Stomach (tissue), 9 donors: ENCODE data around the gene MPPE1. TPM values are rescaled to one million over a fixed set of nuclear protein-coding genes. Genes with fewer than 3 reads are reported as not detected.
"Not testable (repeated sequence)": the region's sequence is repeated elsewhere in the genome, so short reads cannot be mapped to it uniquely, and the experiment has no call there.

ENCODE experiments used
- DNase-seq, 2 donors: peaks; one replicate each; pipeline versions ENCODE4 v3.0.0 to v3.0.0-alpha.2; 2013 to 2019
- H3K27ac ChIP-seq, 5 donors: fragments of 200-600 bp in 4 of 5; sonication (generic) in 4 of 5; one replicate each; pipeline ENCODE4 v1.5.1; 2013 to 2019; ENCODE audit warnings: mild to moderate bottlenecking in 1 of 5, moderate library complexity in 1 of 5
- H3K27me3 ChIP-seq, 3 donors: fragments of 200-600 bp; sonication (generic); one replicate each; pipeline ENCODE4 v1.5.1; 2017 to 2019; ENCODE audit warnings: mixed run types in 1 of 3
- H3K36me3 ChIP-seq, 4 donors: fragments of 200-600 bp; sonication (generic); 1 replicate in 3 of 4; 2 replicates in 1 of 4; pipeline ENCODE4 v1.5.1; 2016 to 2019
- H3K4me1 ChIP-seq, 4 donors: fragments of 200-600 bp; sonication (generic); one replicate each; pipeline ENCODE4 v1.5.1; 2016 to 2019
- H3K4me3 ChIP-seq, 4 donors: fragments of 200-600 bp; sonication (generic) in 3 of 4; one replicate each; pipeline ENCODE4 v1.5.1; 2016 to 2019; ENCODE audit warnings: mild to moderate bottlenecking in 1 of 4
- H3K9me3 ChIP-seq, 4 donors: fragments of 200-600 bp; sonication (generic); one replicate each; pipeline ENCODE4 v1.5.1; 2016 to 2019
- EP300 ChIP-seq: sonication (generic); formaldehyde crosslinking; IDR thresholded peaks from one replicate; pipeline ENCODE4 v1.6.1; 2017; ENCODE audit warnings: antibody characterized with exemption
- POLR2A ChIP-seq, 4 donors: fragments of 450-650 bp; IDR thresholded peaks; one replicate each; pipeline ENCODE4 v1.6.1; 2016; ENCODE audit warnings: antibody characterized with exemption in 4 of 4, control low read depth in 2 of 4, mild to moderate bottlenecking in 1 of 4, moderate library complexity in 1 of 4
- POLR2AphosphoS5 ChIP-seq, 3 donors: sonication (generic); formaldehyde crosslinking; IDR thresholded peaks; one replicate each; pipeline ENCODE4 v1.6.1; 2016; ENCODE audit warnings: antibody characterized with exemption in 3 of 3
- WGBS, 5 donors: extraction: QIAGEN DNeasy Blood & Tissue Kit in 3 of 5; methylation state at CpG; one replicate each; pipeline versions ENCODE4 v1.1.5 to v1.1.7; 2013 to 2018; 5-methylcytosine and 5-hydroxymethylcytosine counted together
- intact Hi-C: fragments of 100-400 bp; cut with DNase I; formaldehyde crosslinking; loops from one replicate; pipeline ENCODE4 v1.15.1; 2023; ENCODE audit warnings: low total_unique reads
- polyA plus RNA-seq, 3 donors: library from polyadenylated mRNA; stranded (reverse); fragments of 200-250 nt; gene quantifications; one replicate each; pipeline ENCODE4 v1.2.3, GENCODE V29; 2013
- total RNA-seq, 5 donors: library from RNA; depleted of rRNA; stranded (reverse); fragments of >200 nt; gene quantifications; one replicate each; pipeline versions ENCODE4 v1.1.0 to v1.2.3, GENCODE V29; 2014 to 2016
- TF ChIP-seq, protein P1 (sequence below), 7 experiments: fragments of 450-650 bp in 4 of 7; fragments of 200-600 bp in 3 of 7; sonication (generic) in 3 of 7; IDR thresholded peaks; one replicate each; pipeline ENCODE4 v1.5.1; 2016 to 2019; ENCODE audit warnings: antibody characterized with exemption in 7 of 7, control low read depth in 2 of 7, mild to moderate bottlenecking in 1 of 7
- donor health status: healthy with polysubstance abuse.
- donor health status: Bipolar disorder and iron deficiency.
- donor health status: healthy.

Gene MPPE1
- total and polyA plus RNA-seq, 8 donors = 15.2 to 82.0 (median 32.6) TPM

DNA sequence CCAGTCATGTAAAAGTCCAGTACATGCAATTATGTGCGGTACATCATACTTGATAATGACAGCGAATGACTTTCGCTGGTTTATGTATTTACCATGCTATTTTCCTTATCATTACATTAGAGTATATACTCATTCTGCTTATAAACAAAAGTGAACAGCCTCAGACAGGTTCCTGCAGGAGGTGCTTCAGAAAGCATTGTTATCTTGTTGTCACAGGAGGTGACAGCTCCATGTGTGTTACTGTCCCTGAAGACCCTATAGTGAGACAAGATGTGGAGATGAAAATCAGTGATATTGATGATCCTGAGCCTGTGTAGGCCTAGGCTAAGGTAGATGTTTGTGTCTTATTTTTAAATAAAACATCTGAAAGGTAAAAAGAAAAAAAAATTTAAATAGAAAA lies 15.3 kb upstream of the MPPE1 start:
- no peak for TF ChIP-seq POLR2AphosphoS5 (IDR thresholded peaks at IDR 0.05)
- TF ChIP-seq, protein P1, sequence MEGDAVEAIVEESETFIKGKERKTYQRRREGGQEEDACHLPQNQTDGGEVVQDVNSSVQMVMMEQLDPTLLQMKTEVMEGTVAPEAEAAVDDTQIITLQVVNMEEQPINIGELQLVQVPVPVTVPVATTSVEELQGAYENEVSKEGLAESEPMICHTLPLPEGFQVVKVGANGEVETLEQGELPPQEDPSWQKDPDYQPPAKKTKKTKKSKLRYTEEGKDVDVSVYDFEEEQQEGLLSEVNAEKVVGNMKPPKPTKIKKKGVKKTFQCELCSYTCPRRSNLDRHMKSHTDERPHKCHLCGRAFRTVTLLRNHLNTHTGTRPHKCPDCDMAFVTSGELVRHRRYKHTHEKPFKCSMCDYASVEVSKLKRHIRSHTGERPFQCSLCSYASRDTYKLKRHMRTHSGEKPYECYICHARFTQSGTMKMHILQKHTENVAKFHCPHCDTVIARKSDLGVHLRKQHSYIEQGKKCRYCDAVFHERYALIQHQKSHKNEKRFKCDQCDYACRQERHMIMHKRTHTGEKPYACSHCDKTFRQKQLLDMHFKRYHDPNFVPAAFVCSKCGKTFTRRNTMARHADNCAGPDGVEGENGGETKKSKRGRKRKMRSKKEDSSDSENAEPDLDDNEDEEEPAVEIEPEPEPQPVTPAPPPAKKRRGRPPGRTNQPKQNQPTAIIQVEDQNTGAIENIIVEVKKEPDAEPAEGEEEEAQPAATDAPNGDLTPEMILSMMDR (IDR thresholded peaks at IDR 0.05) = no peak
- no peak for TF ChIP-seq EP300
- TF ChIP-seq POLR2A (IDR thresholded peaks at IDR 0.05) = no peak
- Histone ChIP-seq H3K4me3 (no peak overlapping the region), H3K9me3 (no peaks in the 10 kb centered on the region), H3K36me3 (no peaks in the 10 kb centered on the region), H3K27ac (no peak overlapping the region), H3K27me3 (no peaks in the 10 kb centered on the region), H3K4me1 (no peaks in the 10 kb centered on the region)
- DNase-seq = no peak
- WGBS, 5 donors = 75 to 96% (median 95%) methylated on average over 3 of the region's 3 CpGs
- intact Hi-C loops = no loop called here

DNA sequence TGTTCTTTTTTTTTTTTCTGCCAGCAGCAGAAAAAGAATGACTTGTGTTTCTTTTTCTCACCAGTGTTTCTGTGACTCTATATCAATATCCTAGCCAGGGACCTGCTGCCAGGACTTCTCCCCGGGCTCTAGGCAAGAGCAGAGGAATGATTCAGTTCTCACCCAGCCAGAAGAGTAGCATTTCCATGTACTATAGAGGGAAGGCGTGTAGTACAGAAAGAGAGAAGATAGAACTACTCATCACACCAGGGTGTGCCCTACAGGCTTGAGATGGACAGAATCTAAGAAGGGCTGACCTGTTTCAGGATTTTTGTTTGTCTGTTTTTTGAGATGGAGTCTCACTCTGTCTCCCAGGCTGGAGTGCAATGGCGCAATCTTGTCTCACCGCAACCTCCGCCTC lies 11.4 kb upstream of the MPPE1 start:
- WGBS, 5 donors = 78 to 86% (median 84%) methylated on average over 5 of the region's 5 CpGs
- H3K4me1 ChIP-seq, H3K9me3 ChIP-seq, H3K27ac ChIP-seq, H3K27me3 ChIP-seq, DNase-seq, H3K4me3 ChIP-seq, H3K36me3 ChIP-seq, intact Hi-C loops: not testable (repeated sequence)

DNA sequence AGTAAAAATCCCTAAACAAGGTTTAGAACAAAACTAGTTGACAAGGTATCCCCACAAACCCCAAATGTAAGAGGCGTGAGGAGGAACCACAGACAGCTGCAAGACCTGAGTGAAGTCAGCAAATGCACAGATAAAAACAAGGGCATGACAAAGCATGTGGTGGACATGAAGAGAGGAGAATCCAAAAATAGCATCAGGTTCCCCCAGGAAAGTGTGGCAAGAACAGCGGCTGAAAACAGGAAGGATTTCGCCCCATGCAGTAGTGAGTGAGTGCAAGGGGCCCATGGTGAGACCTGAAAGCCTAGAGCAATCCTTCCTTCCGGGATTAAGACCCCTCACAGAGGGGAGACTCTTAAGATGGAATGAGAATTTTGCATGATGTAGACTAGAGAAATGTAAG lies 8.8 kb upstream of the MPPE1 start:
- intact Hi-C loops, H3K27ac ChIP-seq, H3K4me1 ChIP-seq, H3K4me3 ChIP-seq, H3K36me3 ChIP-seq, DNase-seq, H3K9me3 ChIP-seq, H3K27me3 ChIP-seq: not testable (repeated sequence)
- 52 to 85% (median 72%) methylated on average over 4 of the region's 4 CpGs for WGBS, 5 donors

DNA sequence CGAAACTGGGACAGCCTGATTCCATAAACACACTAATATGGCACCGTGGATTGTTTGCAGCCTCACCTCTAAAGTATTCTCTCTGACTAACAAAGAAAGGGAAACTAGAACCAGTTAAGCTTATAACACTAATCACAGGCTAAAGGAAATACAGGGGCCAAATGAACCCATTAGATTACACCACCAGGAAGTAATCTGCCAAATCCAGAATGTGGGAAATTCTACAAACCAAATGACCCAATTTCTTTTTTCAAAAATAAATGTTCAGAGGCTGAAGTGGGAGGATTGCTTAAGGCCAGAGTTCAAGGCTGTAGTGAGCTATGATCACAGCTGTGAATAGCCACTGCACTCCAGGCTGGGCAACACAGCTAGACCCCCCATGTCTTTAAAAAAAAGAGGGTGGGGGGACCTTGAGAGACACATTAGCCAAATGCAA lies 1.5 kb upstream of the MPPE1 start:
- Histone ChIP-seq H3K4me1 (peaks cover 14 to 26% (median 22%) of the 10 kb centered on the region in 4 donors), H3K4me3 (peak overlapping the region in 3 of 4 donors; percentile 56 to 89 (median 82)), H3K27me3 (no peaks in the 10 kb centered on the region), H3K27ac (peak overlapping the region; percentile 70 to 100 (median 98)), H3K36me3 (peaks cover 0 to 13% (median 5%) of the 10 kb centered on the region in 4 donors), H3K9me3 (no peaks in the 10 kb centered on the region)
- WGBS, 5 donors = 17 to 28% (median 27%) methylated on average over 2 of the region's 2 CpGs
- TF ChIP-seq POLR2A (IDR thresholded peaks at IDR 0.05) = no peak
- peak in 2 of 3 donors; percentile 84 to 89 for TF ChIP-seq POLR2AphosphoS5 (IDR thresholded peaks at IDR 0.05)
- DNase-seq = peak in 1 of 2 donors; percentile 75
- intact Hi-C loops = loop anchor here (10.0 kb wide), 1 partner anchor 55 kb away; the partner anchor contains the start of gene CHMP1B

DNA sequence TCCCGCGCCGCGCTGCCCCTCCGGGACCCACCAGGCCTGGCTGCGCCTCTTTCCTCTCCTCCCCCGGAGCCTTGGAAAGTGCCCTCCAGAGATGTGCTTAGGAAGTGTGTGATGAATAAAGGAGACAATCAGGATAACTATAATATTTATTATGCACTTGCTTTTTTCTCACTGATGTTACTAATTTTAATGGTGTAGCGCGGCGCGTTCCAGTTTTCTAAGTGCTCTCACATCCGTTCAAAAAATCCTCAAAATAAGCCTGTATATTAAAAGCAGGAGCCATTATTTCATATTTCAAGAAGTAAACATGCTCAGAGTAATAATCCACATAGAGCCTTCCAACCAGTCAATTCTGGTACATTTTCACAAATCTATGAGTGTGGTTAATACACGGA lies 941 bp upstream of the MPPE1 start:
- H3K36me3 ChIP-seq = peaks cover 0 to 18% (median 8%) of the 10 kb centered on the region in 4 donors
- intact Hi-C loops = loop anchor here (10.0 kb wide), 1 partner anchor 54 kb away; the partner anchor contains the start of gene CHMP1B
- no peak for DNase-seq
- H3K27ac ChIP-seq = peak overlapping the region; percentile 98 to 100 (median 98)
- no peaks in the 10 kb centered on the region for H3K9me3 ChIP-seq
- H3K4me1 ChIP-seq = peaks cover 14 to 26% (median 22%) of the 10 kb centered on the region in 4 donors
- TF ChIP-seq POLR2AphosphoS5 (IDR thresholded peaks at IDR 0.05) = no peak
- TF ChIP-seq, protein P1 (IDR thresholded peaks at IDR 0.05) = no peak
- TF ChIP-seq POLR2A (IDR thresholded peaks at IDR 0.05) = no peak
- no peak for TF ChIP-seq EP300
- whole genome bisulfite sequencing, 5 donors = 2 to 9% (median 9%) methylated on average over 11 to 13 of the region's 13 CpGs
- no peaks in the 10 kb centered on the region for H3K27me3 ChIP-seq
- H3K4me3 ChIP-seq = peak overlapping the region; percentile 55 to 89 (median 69)
